ENCODE measurements around the gene IMPA2. TPM values are rescaled to one million over a fixed set of nuclear protein-coding genes. Genes with fewer than 3 reads are reported as not detected.

The IMPA2 gene
- total RNA-seq, 4 donors from 2014 or later, result 227 to 572 (median 354) TPM

- 68 to 69% methylated on average over 4 of the region's 4 CpGs for WGBS, 2 donors
- TF ChIP-seq POLR2A (IDR thresholded peaks at IDR 0.05) (no peak), CTCF (IDR thresholded peaks at IDR 0.05) (no peak)
- DNase-seq (ENCODE audit: low spot score in 2 of 2), result no peak
- no peak overlapping the region for H3K4me3 ChIP-seq (ENCODE audit: low read depth, poor library complexity, severe bottlenecking)
- intact Hi-C loops (cut with DNase I; ENCODE audit: low total_unique reads), result no loop called here
Measured at GRCh38 chr18:11978956-11979355, 2.4 kb upstream of the IMPA2 start.

GRCh38 chr18:11980163-11980493 is 1.2 kb upstream of the IMPA2 start:
- 3 to 4% methylated on average over 11 of the region's 11 CpGs for WGBS, 2 donors
- DNase-seq (ENCODE audit: low spot score in 2 of 2), result no peak
- intact Hi-C loops (cut with DNase I; ENCODE audit: low total_unique reads), result loop anchor here (5.0 kb wide), 1 partner anchor 33 kb away; no protein-coding TSS in a partner anchor
- TF ChIP-seq CTCF (IDR thresholded peaks at IDR 0.05), result no peak
- no peak for TF ChIP-seq POLR2A (IDR thresholded peaks at IDR 0.05)
- peak overlapping the region; percentile 26 for H3K4me3 ChIP-seq (ENCODE audit: low read depth, poor library complexity, severe bottlenecking)

- peak in 1 of 3 donors; percentile 16 for TF ChIP-seq CTCF (IDR thresholded peaks at IDR 0.05)
- no peak for TF ChIP-seq POLR2A (IDR thresholded peaks at IDR 0.05)
- peak overlapping the region; percentile 26 for H3K4me3 ChIP-seq (ENCODE audit: low read depth, poor library complexity, severe bottlenecking)
- 1 to 2% methylated on average over 22 to 57 of the region's 76 CpGs for WGBS, 2 donors
- DNase-seq (ENCODE audit: low spot score in 2 of 2), result peak; percentile 98 to 100
- intact Hi-C loops (cut with DNase I; ENCODE audit: low total_unique reads), result loop anchor here (5.0 kb wide), 1 partner anchor 33 kb away; no protein-coding TSS in a partner anchor
Measured at GRCh38 chr18:11980494-11981191, 664 bp upstream of the IMPA2 start.

GRCh38 chr18:11981543-11982366 is 448 bp downstream of the IMPA2 start:
- WGBS, 2 donors, result 0 to 1% methylated on average over 26 to 51 of the region's 71 CpGs
- DNase-seq (ENCODE audit: low spot score in 2 of 2), result peak; percentile 48 to 92
- TF ChIP-seq CTCF (IDR thresholded peaks at IDR 0.05) (no peak), POLR2A (IDR thresholded peaks at IDR 0.05) (peak in 1 of 2 donors; percentile 44)
- peak overlapping the region; percentile 76 for H3K4me3 ChIP-seq (ENCODE audit: low read depth, poor library complexity, severe bottlenecking)
- intact Hi-C loops (cut with DNase I; ENCODE audit: low total_unique reads), result loop anchor here (5.0 kb wide), 1 partner anchor 34 kb away; no protein-coding TSS in a partner anchor

- WGBS, 2 donors, result 44 to 59% methylated on average over 4 of the region's 4 CpGs
- intact Hi-C loops (cut with DNase I; ENCODE audit: low total_unique reads), result loop anchor here (5.0 kb wide), 1 partner anchor 36 kb away; no protein-coding TSS in a partner anchor
- H3K4me3 ChIP-seq (ENCODE audit: low read depth, poor library complexity, severe bottlenecking), result no peak overlapping the region
- TF ChIP-seq POLR2A (IDR thresholded peaks at IDR 0.05), result no peak
- no peak for TF ChIP-seq CTCF (IDR thresholded peaks at IDR 0.05)
- DNase-seq (ENCODE audit: low spot score in 2 of 2), result no peak
Measured at GRCh38 chr18:11982981-11983380, 1.7 kb downstream of the IMPA2 start.

Data from lower leg skin (tissue), 4 donors.